IPS-NIHi7 (cell line): Measurements from ENCODE around the gene SPATA2.
A peak's percentile ranks its signal among the peaks of the same experiment; 100 is the strongest.

Experiments
- DNase-seq: peaks from one replicate; pipeline ENCODE4 v3.0.0; 2012; ENCODE audit warnings: mixed read lengths; ENCODE audit errors: extremely low spot score

Gene SPATA2

GRCh38 chr20:49935746-49936152, 20.4 kb upstream of the SPATA2 start:
- DNase-seq: no peak

DNA sequence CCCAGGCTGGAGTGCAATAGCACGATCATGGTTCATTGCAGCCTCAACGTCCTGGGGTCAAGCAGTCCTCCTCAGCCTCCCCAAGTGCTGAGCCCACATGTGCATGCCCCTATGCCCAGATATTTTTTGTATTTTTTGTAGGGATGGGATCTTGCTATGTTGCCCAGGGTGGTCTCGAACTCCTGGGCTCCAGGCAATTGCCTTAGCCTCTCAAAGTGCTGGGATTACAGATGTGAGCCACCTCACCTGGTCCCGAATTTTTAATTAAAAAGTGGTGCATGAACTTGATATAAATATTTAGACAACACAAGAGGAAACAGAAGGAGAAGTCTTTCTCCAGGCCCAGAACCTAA, 13.8 kb upstream of the SPATA2 start:
- DNase-seq: no peak

- peak; percentile 81 for DNase-seq
Measured at GRCh38 chr20:49928411-49929141, 13.2 kb upstream of the SPATA2 start.

DNA sequence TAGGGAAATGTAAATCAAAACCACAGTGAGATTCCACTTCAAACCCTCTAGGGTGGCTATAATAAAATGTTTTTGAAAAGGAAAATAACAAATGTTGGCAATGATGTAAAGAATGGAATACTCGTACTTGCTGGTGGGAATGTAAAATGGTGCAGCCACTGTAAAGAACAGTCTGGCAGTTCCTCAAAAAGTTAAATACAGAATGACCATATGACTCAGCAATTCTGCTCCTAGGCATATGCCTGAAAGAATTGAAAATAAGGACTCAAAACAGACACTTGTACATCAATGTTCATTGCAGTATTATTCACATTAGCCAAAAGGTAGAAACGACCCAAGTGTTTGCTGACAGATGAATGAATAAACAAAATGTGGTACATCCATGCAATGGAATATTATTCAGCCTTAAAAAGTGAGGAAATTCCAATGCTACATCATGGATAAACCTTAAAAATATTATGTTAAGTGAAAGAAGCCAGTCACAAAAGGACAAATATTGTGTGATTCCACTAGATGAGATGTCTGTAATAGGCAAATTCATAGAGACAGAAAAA, 10.6 kb upstream of the SPATA2 start:
- no peak for DNase-seq

- no peak for DNase-seq
Measured at GRCh38 chr20:49924247-49924646, 8.9 kb upstream of the SPATA2 start.

DNA sequence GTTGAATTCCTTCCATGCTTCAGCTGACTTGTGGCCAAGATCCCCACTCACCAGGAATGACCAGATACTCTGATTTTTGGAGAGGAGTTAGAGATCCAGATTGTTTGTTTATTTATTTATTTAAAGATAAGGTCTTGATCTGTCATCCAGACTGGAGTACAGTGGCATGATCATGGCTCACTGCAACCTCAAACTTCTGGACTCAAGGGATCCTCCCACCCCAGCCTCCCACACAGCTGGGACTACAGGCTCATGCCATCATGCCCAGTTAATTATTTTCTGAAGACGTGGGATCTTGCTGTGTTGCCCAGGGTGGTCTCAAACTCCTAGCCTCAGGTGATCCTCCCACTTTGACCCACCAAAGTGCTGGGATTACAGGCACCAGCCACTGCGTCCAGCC, 4.1 kb upstream of the SPATA2 start:
- DNase-seq: no peak

GRCh38 chr20:49919009-49919408, 3.7 kb upstream of the SPATA2 start:
- DNase-seq: no peak

GRCh38 chr20:49918446-49918845, 3.1 kb upstream of the SPATA2 start:
- no peak for DNase-seq

GRCh38 chr20:49916146-49917002, 1.0 kb upstream of the SPATA2 start:
- peak; percentile 22 for DNase-seq

DNA sequence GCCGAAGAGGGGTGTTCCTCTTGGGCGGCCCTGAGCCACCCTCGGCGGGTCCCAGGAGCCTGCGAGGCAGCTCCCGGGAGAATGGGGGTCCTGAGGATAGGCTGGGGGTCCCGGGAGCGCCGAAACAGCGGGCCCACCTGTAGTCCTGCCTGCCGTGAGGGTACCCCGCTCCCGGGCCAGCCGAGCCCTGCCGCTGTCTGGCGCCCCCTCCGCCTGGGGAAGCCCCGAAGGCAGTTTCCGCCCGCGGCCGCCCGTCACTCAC, 280 bp downstream of the SPATA2 start:
- no peak for DNase-seq

DNA sequence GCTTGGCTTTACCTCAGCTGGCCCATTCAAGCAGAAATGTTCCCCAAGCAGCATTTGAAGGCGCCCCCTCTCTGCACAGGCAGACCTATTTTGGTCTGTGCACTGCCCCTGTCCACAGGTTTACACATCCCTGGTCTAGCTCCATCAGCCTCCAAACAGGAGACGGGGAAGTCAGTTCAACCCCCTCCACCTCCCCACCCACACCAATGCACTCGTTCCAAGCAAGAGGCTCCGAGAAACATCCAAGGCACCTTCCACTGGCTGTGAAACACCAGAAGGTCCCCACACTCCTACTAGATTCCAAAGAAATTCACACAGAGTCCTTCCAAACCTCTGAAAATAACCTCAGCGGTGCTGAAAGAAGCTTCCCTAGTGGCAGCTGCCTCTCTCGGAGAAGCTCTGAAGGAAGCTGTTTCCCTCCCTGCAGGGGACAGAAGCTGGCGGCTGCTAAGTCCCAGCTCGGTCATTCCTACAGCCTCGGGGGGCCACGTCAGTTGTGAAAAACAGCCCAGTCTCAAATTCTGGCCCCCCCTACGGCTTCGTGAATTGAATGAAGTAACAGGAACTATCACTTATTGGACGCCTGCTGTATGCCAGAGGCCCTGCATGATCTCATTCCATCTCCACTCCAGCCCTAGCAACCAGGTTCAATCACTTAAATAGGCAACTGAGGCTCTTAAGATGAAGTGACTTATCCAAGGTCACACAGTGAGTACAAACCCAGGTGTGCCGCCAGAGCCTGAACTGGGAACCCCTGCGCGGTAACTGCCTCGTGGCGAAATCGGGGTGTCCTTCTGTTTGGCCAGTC, 815 bp downstream of the SPATA2 start:
- DNase-seq: peak; percentile 50

DNA sequence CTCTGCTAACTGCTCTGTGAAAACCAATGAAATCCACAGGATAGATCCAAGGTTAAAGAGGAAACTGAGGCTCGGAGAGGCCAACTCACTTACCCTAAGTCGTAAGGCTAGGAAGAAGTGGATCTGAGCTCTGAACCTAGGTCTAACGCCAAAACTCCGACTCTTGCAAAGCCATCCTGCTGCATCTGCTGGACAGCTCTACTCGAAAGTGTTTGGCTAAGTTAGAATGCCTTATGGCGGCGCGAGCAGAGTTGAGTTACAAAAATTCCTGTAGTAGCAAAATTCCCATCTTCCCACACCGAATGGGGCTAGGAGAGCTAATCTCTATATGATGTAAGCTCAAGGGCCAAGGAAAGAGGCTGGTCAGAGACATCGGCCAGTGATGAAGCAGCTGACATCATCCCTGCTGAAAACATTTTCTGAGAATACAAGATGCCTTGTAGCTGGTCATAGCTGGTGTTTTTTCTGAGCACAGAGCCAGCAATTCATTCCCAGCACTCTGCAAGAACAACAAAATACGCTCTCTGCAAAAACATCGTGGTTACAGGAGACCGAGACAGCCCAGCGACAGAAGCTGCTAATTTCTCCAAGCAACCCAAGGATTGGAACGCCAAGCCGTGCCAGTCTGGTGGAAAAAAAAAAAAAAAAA, 1.8 kb downstream of the SPATA2 start:
- no peak for DNase-seq

DNA sequence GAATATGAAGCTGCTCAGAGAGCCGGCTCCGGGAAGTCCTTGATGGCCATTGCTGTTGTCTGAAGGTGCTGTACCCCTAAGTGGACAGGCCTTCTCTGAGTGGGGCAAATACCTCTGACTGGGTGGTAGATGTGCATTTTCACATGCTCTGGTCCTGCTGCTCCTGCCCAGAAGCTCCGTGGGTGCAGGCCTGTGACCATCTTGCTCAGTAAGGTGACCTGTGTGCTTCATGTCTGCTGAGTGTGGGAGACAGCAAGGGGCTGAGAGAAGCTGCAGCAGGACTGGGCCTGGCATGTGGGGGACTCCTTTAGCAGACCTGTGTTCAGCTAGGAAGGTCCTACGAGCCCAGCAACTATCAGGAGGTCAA, 5.0 kb downstream of the SPATA2 start:
- no peak for DNase-seq

DNA sequence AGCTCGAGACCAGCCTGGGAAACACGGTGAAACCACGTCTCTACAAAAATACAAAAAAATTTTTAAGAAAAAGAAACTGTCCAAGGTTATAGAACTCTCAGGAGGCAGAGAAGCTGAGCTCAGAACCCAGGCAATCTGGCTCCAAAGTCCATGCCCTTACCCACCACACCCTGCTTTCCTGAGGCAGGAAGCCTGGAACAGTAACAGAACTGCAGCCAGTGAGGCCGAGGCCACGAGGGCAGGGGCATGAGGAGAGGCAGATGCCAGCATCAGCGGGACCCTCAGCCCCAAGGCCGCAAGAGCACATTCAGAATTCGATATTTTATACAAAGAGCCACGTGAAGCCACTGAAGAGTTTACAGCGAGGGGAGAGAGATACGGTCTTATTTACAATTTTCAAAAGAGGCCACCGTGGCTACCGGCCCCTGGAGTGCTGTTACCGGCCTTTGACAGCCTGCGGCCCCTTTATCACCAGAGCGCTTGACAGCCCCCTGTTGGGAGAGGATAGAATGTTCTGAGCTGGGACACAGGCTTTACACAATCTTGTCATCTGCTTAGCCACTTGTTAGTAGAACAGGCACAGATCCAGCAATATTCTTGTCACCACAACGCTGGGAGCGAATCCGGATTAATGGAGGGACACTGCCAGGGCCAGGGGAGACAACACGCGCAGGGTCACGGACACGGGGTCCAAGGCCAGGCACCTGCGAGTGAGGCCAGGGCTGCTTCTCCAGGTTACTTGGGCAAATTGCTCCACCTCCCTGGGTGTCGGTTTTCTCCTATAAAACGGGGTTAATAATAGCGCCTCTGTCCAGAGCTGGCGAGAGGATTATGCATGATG, 5.6 kb downstream of the SPATA2 start:
- DNase-seq: peak; percentile 62

- DNase-seq: no peak
Measured at GRCh38 chr20:49908258-49908565, 7.1 kb downstream of the SPATA2 start.

- no peak for DNase-seq
Measured at GRCh38 chr20:49907405-49908257, 7.7 kb downstream of the SPATA2 start.

- no peak for DNase-seq
Measured at GRCh38 chr20:49906615-49907154, 8.6 kb downstream of the SPATA2 start.

- peak; percentile 5 for DNase-seq
Measured at GRCh38 chr20:49906101-49906604, 9.2 kb downstream of the SPATA2 start.

- DNase-seq: no peak
Measured at GRCh38 chr20:49905415-49906091, 9.8 kb downstream of the SPATA2 start.
